Measurements from ENCODE around the gene RGL2.

Gene RGL2

GRCh38 chr6:33316603-33317418 is 18.1 kb upstream of the RGL2 start:
- no peak for DNase-seq (ENCODE audit: low read depth)
- TF ChIP-seq, protein P1, sequence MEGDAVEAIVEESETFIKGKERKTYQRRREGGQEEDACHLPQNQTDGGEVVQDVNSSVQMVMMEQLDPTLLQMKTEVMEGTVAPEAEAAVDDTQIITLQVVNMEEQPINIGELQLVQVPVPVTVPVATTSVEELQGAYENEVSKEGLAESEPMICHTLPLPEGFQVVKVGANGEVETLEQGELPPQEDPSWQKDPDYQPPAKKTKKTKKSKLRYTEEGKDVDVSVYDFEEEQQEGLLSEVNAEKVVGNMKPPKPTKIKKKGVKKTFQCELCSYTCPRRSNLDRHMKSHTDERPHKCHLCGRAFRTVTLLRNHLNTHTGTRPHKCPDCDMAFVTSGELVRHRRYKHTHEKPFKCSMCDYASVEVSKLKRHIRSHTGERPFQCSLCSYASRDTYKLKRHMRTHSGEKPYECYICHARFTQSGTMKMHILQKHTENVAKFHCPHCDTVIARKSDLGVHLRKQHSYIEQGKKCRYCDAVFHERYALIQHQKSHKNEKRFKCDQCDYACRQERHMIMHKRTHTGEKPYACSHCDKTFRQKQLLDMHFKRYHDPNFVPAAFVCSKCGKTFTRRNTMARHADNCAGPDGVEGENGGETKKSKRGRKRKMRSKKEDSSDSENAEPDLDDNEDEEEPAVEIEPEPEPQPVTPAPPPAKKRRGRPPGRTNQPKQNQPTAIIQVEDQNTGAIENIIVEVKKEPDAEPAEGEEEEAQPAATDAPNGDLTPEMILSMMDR (IDR thresholded peaks at IDR 0.05; ENCODE audit: insufficient read depth, low read depth, low read length, missing control alignments): no peak
- H3K4me3 ChIP-seq (ENCODE audit: low read depth, low read length): peak overlapping the region; percentile 41

- TF ChIP-seq, protein P1 (IDR thresholded peaks at IDR 0.05; ENCODE audit: insufficient read depth, low read depth, low read length, missing control alignments): no peak
- DNase-seq (ENCODE audit: low read depth): no peak
- H3K4me3 ChIP-seq (ENCODE audit: low read depth, low read length): no peak overlapping the region
Observed at GRCh38 chr6:33315793-33316602, 17.3 kb upstream of the RGL2 start.

DNA sequence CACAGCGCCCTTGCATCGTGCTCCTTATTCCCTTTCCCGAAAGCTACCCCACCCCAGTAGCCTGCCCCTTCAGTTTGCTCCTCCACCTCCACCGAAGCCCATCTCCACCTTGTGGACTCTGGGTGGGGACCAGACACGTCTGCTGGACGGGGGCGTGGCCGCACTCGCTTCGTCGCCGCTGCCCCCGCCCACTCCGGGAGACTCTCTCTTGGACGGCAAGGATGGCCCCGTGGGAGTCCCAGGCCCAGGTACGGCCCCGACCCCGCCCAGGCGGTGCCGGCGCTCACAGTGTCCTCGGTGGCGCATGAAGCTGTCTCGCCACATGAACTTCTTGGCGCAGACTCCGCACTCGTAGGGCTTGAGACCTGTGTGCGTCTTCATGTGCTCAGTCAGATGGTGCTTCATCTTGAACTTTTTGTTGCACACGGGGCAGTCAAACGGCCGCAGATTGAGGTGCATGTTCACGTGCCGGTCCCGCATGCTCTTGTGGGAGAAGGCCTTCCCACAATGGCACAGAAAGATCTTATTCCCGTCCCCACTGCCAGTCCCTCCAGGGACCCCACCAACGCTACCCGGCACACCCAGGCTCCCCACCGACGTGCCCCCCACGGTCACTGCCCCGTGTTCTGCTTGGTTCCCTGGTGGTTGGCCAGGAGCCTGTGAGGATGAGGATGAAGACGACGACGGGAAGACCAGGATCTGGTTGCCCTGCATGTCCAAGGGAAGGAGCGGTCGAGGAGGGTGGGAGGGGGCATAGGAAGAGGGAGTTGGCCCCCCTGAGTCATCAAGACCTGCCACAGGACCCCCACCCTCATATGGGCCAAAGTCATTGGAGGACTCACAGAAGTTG is 16.4 kb upstream of the RGL2 start:
- DNase-seq (ENCODE audit: low read depth): peak; percentile 67
- TF ChIP-seq, protein P1 (IDR thresholded peaks at IDR 0.05; ENCODE audit: insufficient read depth, low read depth, low read length, missing control alignments): no peak
- peak overlapping the region; percentile 87 for H3K4me3 ChIP-seq (ENCODE audit: low read depth, low read length)

GRCh38 chr6:33314515-33314942 is 15.8 kb upstream of the RGL2 start:
- TF ChIP-seq, protein P1 (IDR thresholded peaks at IDR 0.05; ENCODE audit: insufficient read depth, low read depth, low read length, missing control alignments): no peak
- peak overlapping the region; percentile 87 for H3K4me3 ChIP-seq (ENCODE audit: low read depth, low read length)
- peak; percentile 85 for DNase-seq (ENCODE audit: low read depth)

GRCh38 chr6:33313709-33314514 is 15.2 kb upstream of the RGL2 start, which contains the start of gene TAPBP:
TAPBP (minus strand) TSS chr6:33314078; CDS start chr6:33314041, 37 bp downstream.
- H3K4me3 ChIP-seq (ENCODE audit: low read depth, low read length): peak within 1 kb of the TSS; percentile 87
- TF ChIP-seq, protein P1 (IDR thresholded peaks at IDR 0.05; ENCODE audit: insufficient read depth, low read depth, low read length, missing control alignments): no peak

More at GRCh38 chr6:33313709-33314514, 15.2 kb upstream of the RGL2 start, which contains the start of gene TAPBP:
- peak; percentile 93 for DNase-seq (ENCODE audit: low read depth)

Measured in GM12865 (cell line).